Hematopoietic multipotent progenitor cell (in vitro differentiated cells): ENCODE data around the gene TAS1R3. TPM values are rescaled to one million over a fixed set of nuclear protein-coding genes. Genes with fewer than 3 reads are reported as not detected.

Experiments
- small RNA-seq: library from RNA; depleted of rRNA; stranded (forward); fragments of <200 nt; gene quantifications from one replicate; pipeline ENCODE3, GENCODE V24; 2012
- total RNA-seq: library from RNA; depleted of rRNA; stranded (reverse); fragments of >200 nt; gene quantifications from one replicate; pipeline ENCODE4 v1.2.3, GENCODE V29; 2012

TAS1R3 gene
- total RNA-seq, 1 donor, result 0.54 TPM

Small RNA genes lying within 50 kb of the gene (small RNA-seq; reads per million reads assigned to genes)
- gene MIR6726, result 0.20 reads per million

Other genes with a start within 250 kb of the TAS1R3 start
- gene C1orf159, start 215.2 kb upstream of the TAS1R3 start, total RNA-seq, result 14.5 TPM
- 4.3 TPM for gene TTLL10, start 157.4 kb upstream of the TAS1R3 start, total RNA-seq
- gene TNFRSF18, start 124.7 kb upstream of the TAS1R3 start, total RNA-seq, result 4.3 TPM
- gene TNFRSF4, start 117.1 kb upstream of the TAS1R3 start, total RNA-seq, result 4.3 TPM
- 67.1 TPM for gene SDF4, start 99.3 kb upstream of the TAS1R3 start, total RNA-seq
- 38.5 TPM for gene B3GALT6, start 99.0 kb upstream of the TAS1R3 start, total RNA-seq
- gene C1QTNF12, start 84.6 kb upstream of the TAS1R3 start, total RNA-seq, result 0.27 TPM
- 51.4 TPM for gene UBE2J2, start 57.4 kb upstream of the TAS1R3 start, total RNA-seq
- gene SCNN1D, start 50.8 kb upstream of the TAS1R3 start, total RNA-seq, result 4.8 TPM
- gene ACAP3, start 23.4 kb upstream of the TAS1R3 start, total RNA-seq, result 41.2 TPM
- 19.4 TPM for gene PUSL1, start 22.7 kb upstream of the TAS1R3 start, total RNA-seq
- gene INTS11, start 6.6 kb upstream of the TAS1R3 start, total RNA-seq, result 150 TPM
- 26.7 TPM for gene CPTP, start 6.5 kb upstream of the TAS1R3 start, total RNA-seq
- 52.5 TPM for gene DVL1, start 18.1 kb downstream of the TAS1R3 start, total RNA-seq
- not detected for gene MXRA8, start 27.3 kb downstream of the TAS1R3 start, total RNA-seq
- gene AURKAIP1, start 43.9 kb downstream of the TAS1R3 start, total RNA-seq, result 30.2 TPM
- 96.4 TPM for gene CCNL2, start 68.1 kb downstream of the TAS1R3 start, total RNA-seq
- gene MRPL20, start 76.0 kb downstream of the TAS1R3 start, total RNA-seq, result 50.6 TPM
- 0.54 TPM for gene ANKRD65, start 90.0 kb downstream of the TAS1R3 start, total RNA-seq
- gene VWA1, start 104.4 kb downstream of the TAS1R3 start, total RNA-seq, result 4.8 TPM
- gene ATAD3C, start 118.4 kb downstream of the TAS1R3 start, total RNA-seq, result 1.3 TPM
- 15.1 TPM for gene ATAD3B, start 140.5 kb downstream of the TAS1R3 start, total RNA-seq
- gene ATAD3A, start 180.9 kb downstream of the TAS1R3 start, total RNA-seq, result 28.8 TPM
- gene TMEM240, start 209.3 kb downstream of the TAS1R3 start, total RNA-seq, result 1.1 TPM
- gene SSU72, start 243.6 kb downstream of the TAS1R3 start, total RNA-seq, result 54.7 TPM